ENCODE measurements around the gene C7.

DNA sequence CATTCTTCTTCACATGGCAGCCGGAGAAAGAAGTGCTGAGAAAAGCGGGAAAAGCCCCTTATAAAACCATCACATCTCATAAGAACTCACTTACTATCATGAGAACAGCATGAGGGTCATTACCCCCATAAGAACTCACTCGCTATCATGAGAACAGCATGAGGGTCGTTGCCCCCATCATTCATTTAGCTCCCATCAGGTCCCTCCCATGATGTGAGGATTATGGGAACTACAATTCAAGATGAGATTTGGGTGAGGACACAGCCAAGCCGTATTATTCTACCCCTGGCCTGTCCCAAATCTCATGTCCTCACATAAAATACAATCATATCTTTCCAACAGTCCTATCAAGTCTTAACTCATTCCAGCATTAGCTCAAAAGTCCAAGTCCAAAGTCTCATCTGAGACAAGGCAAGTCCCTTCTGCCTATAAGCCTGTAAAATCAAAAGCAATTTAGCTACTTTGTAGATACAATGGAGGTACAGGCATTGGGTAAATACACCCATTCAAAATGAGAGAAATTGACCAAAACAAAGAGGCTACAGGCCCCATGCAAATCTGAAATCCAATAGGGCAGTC, 82.8 kb downstream of the C7 start:
- no peak for TF ChIP-seq JUNB (IDR thresholded peaks at IDR 0.05; ENCODE audit: unreplicated experiment)
- no peak for TF ChIP-seq CTCF (conservative IDR thresholded peaks at IDR 0.05; ENCODE audit: low read depth in 2 of 2)
- TF ChIP-seq EZH2 (IDR thresholded peaks at IDR 0.05; ENCODE audit: low read depth, unreplicated experiment): no peak
- TF ChIP-seq POLR2AphosphoS5 (IDR thresholded peaks at IDR 0.05; ENCODE audit: low read depth): no peak
- no peak for TF ChIP-seq ETS1 (IDR thresholded peaks at IDR 0.05)
- no peak for TF ChIP-seq EZH2phosphoT487 (IDR thresholded peaks at IDR 0.05; ENCODE audit: unreplicated experiment)
- no peak for TF ChIP-seq STAT1 (IDR thresholded peaks at IDR 0.05; ENCODE audit: unreplicated experiment)
- TF ChIP-seq, protein P1, sequence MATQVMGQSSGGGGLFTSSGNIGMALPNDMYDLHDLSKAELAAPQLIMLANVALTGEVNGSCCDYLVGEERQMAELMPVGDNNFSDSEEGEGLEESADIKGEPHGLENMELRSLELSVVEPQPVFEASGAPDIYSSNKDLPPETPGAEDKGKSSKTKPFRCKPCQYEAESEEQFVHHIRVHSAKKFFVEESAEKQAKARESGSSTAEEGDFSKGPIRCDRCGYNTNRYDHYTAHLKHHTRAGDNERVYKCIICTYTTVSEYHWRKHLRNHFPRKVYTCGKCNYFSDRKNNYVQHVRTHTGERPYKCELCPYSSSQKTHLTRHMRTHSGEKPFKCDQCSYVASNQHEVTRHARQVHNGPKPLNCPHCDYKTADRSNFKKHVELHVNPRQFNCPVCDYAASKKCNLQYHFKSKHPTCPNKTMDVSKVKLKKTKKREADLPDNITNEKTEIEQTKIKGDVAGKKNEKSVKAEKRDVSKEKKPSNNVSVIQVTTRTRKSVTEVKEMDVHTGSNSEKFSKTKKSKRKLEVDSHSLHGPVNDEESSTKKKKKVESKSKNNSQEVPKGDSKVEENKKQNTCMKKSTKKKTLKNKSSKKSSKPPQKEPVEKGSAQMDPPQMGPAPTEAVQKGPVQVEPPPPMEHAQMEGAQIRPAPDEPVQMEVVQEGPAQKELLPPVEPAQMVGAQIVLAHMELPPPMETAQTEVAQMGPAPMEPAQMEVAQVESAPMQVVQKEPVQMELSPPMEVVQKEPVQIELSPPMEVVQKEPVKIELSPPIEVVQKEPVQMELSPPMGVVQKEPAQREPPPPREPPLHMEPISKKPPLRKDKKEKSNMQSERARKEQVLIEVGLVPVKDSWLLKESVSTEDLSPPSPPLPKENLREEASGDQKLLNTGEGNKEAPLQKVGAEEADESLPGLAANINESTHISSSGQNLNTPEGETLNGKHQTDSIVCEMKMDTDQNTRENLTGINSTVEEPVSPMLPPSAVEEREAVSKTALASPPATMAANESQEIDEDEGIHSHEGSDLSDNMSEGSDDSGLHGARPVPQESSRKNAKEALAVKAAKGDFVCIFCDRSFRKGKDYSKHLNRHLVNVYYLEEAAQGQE (IDR thresholded peaks at IDR 0.05; ENCODE audit: unreplicated experiment): no peak
- TF ChIP-seq CREB1 (CRISPR knock-in tag; IDR thresholded peaks at IDR 0.05; ENCODE audit: low read depth): no peak
- TF ChIP-seq NANOG (IDR thresholded peaks at IDR 0.05; ENCODE audit: borderline replicate concordance): no peak

Measured in GM23338 (cell line).